Measurements from ENCODE around the gene EBF4.

The EBF4 gene

DNA sequence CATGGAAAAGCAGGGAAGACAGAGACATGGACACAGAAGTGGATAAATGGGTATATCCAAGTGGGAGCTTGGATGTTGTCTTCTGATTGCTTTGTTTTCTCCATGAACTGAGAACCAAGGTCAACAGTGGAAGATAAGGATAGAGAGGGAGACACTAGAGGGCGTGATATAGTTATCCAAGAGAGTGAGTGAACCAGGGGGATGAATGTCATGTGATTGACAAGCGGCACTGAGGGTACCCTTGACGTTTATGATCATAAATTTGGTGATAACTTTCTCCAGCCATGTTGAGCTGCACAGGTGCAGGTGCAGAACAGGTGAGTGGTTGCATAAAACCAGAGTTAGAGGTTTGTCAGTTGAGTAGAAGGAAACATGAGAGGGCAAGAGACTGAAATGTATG is 20.7 kb downstream of the EBF4 start:
- H3K4me3 ChIP-seq (ENCODE audit: low read length): no peak overlapping the region
- no peak for DNase-seq (ENCODE audit: low read depth, low spot score)
- no peaks in the 10 kb centered on the region for H3K9me3 ChIP-seq (ENCODE audit: control insufficient read depth, insufficient read depth, low read length)
- no peaks in the 10 kb centered on the region for H3K36me3 ChIP-seq (ENCODE audit: control insufficient read depth, insufficient read depth, low read length)
- peaks cover 2% of the 10 kb centered on the region; the same call in 1 of the 2 replicates for H3K4me1 ChIP-seq (ENCODE audit: control insufficient read depth, insufficient read depth, low read length)
- no CpG with 5 or more reads among the region's 3 CpGs for WGBS (ENCODE audit: insufficient coverage, insufficient read length)
- no peaks in the 10 kb centered on the region; the same call in 1 of the 2 replicates for H3K27me3 ChIP-seq (ENCODE audit: control insufficient read depth, insufficient read depth, low read length)
- H3K27ac ChIP-seq (ENCODE audit: low read length): no peak overlapping the region

GRCh38 chr20:2729251-2729713 is 36.7 kb downstream of the EBF4 start:
- no peak overlapping the region for H3K4me3 ChIP-seq (ENCODE audit: low read length)
- H3K9me3 ChIP-seq (ENCODE audit: control insufficient read depth, insufficient read depth, low read length): no peaks in the 10 kb centered on the region
- no peaks in the 10 kb centered on the region for H3K27me3 ChIP-seq (ENCODE audit: control insufficient read depth, insufficient read depth, low read length)
- DNase-seq (ENCODE audit: low read depth, low spot score): no peak
- H3K36me3 ChIP-seq (ENCODE audit: control insufficient read depth, insufficient read depth, low read length): no peaks in the 10 kb centered on the region
- no CpG with 5 or more reads among the region's 6 CpGs for WGBS (ENCODE audit: insufficient coverage, insufficient read length)
- H3K27ac ChIP-seq (ENCODE audit: low read length): no peak overlapping the region
- H3K4me1 ChIP-seq (ENCODE audit: control insufficient read depth, insufficient read depth, low read length): no peaks in the 10 kb centered on the region

- Histone ChIP-seq H3K27ac (ENCODE audit: low read length) (no peak overlapping the region), H3K36me3 (ENCODE audit: control insufficient read depth, insufficient read depth, low read length) (no peaks in the 10 kb centered on the region), H3K4me1 (ENCODE audit: control insufficient read depth, insufficient read depth, low read length) (no peaks in the 10 kb centered on the region), H3K9me3 (ENCODE audit: control insufficient read depth, insufficient read depth, low read length) (no peaks in the 10 kb centered on the region), H3K27me3 (ENCODE audit: control insufficient read depth, insufficient read depth, low read length) (no peaks in the 10 kb centered on the region), H3K4me3 (ENCODE audit: low read length) (no peak overlapping the region)
- no CpG with 5 or more reads among the region's 1 CpG for WGBS (ENCODE audit: insufficient coverage, insufficient read length)
- DNase-seq (ENCODE audit: low read depth, low spot score): no peak
These were observed 37.2 kb downstream of the EBF4 start for GRCh38 chr20:2729791-2730190.

GRCh38 chr20:2734899-2735298 is 42.3 kb downstream of the EBF4 start:
- WGBS (ENCODE audit: insufficient coverage, insufficient read length): no CpG with 5 or more reads among the region's 2 CpGs
- Histone ChIP-seq H3K9me3 (ENCODE audit: control insufficient read depth, insufficient read depth, low read length) (no peaks in the 10 kb centered on the region), H3K27ac (ENCODE audit: low read length) (no peak overlapping the region), H3K27me3 (ENCODE audit: control insufficient read depth, insufficient read depth, low read length) (no peaks in the 10 kb centered on the region), H3K4me3 (ENCODE audit: low read length) (no peak overlapping the region), H3K36me3 (ENCODE audit: control insufficient read depth, insufficient read depth, low read length) (no peaks in the 10 kb centered on the region), H3K4me1 (ENCODE audit: control insufficient read depth, insufficient read depth, low read length) (peaks cover 7% of the 10 kb centered on the region)
- no peak for DNase-seq (ENCODE audit: low read depth, low spot score)

DNA sequence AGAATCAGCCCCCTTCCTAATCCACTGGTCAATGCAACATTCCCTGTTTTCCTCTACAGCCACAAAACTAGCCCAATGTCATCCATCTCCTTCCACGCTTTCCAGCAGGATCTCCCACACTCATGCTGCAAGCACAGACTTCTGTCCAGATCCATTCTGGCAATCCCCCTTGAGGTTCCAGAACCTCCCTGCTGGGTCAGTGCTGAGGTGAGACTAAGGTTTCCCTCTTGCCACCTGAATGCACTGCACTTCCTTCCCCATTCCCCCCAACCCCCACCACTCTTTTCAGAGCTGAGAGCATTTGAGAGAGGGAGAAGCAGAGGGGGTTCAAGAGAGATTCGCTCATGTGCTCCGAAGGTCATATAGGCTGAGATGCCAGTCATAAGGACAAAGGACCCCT is 43.9 kb downstream of the EBF4 start:
- Histone ChIP-seq H3K36me3 (ENCODE audit: control insufficient read depth, insufficient read depth, low read length) (no peaks in the 10 kb centered on the region), H3K27ac (ENCODE audit: low read length) (no peak overlapping the region), H3K27me3 (ENCODE audit: control insufficient read depth, insufficient read depth, low read length) (no peaks in the 10 kb centered on the region), H3K9me3 (ENCODE audit: control insufficient read depth, insufficient read depth, low read length) (no peaks in the 10 kb centered on the region), H3K4me3 (ENCODE audit: low read length) (no peak overlapping the region), H3K4me1 (ENCODE audit: control insufficient read depth, insufficient read depth, low read length) (peaks cover 7% of the 10 kb centered on the region)
- no peak for DNase-seq (ENCODE audit: low read depth, low spot score)
- WGBS (ENCODE audit: insufficient coverage, insufficient read length): no CpG with 5 or more reads among the region's 3 CpGs

DNA sequence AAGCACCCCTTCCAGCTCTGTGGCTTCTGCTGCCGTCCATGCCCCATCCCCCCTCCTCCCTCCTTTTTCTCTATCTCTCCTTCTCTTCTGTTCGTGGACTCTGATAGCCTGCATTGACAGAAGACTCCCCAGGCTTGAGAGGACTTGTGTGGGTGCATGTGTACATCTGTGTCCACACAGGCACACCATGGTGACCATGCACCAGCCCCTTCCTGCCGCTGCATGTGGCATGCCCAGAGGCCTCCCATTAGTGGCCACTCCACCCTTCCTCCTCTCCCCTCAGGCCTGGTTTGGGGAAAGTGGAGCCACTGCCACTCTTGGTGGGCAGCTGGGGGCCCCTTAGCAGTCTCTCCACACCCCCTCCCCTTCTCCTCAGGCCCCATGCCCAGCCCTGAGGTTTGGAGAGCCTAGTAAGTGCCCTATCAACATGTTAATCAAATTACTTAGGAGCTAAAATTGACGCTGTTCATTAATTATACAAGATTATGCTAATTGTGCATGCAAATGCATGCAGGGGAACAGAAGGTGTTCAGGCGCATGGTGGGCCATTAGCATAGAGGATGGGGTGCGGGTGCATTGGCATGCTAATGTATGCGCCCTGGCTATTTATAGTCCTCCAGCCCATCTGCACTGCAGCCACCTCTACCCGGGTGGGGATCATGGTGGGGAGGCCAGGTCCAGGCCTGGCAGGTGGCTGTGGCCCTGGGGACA is 45.9 kb downstream of the EBF4 start:
- no peak overlapping the region for H3K27ac ChIP-seq (ENCODE audit: low read length)
- H3K4me1 ChIP-seq (ENCODE audit: control insufficient read depth, insufficient read depth, low read length): peaks cover 10% of the 10 kb centered on the region
- H3K9me3 ChIP-seq (ENCODE audit: control insufficient read depth, insufficient read depth, low read length): no peaks in the 10 kb centered on the region
- no peak overlapping the region for H3K4me3 ChIP-seq (ENCODE audit: low read length)
- DNase-seq (ENCODE audit: low read depth, low spot score): no peak
- no CpG with 5 or more reads among the region's 8 CpGs for WGBS (ENCODE audit: insufficient coverage, insufficient read length)
- peaks cover 4% of the 10 kb centered on the region; the same call in 1 of the 2 replicates for H3K27me3 ChIP-seq (ENCODE audit: control insufficient read depth, insufficient read depth, low read length)
- H3K36me3 ChIP-seq (ENCODE audit: control insufficient read depth, insufficient read depth, low read length): no peaks in the 10 kb centered on the region

- no peak overlapping the region for H3K4me3 ChIP-seq (ENCODE audit: low read length)
- H3K27ac ChIP-seq (ENCODE audit: low read length): no peak overlapping the region
- peaks cover 10% of the 10 kb centered on the region for H3K4me1 ChIP-seq (ENCODE audit: control insufficient read depth, insufficient read depth, low read length)
- no peak for DNase-seq (ENCODE audit: low read depth, low spot score)
- peaks cover 5% of the 10 kb centered on the region; the same call in 1 of the 2 replicates for H3K27me3 ChIP-seq (ENCODE audit: control insufficient read depth, insufficient read depth, low read length)
- H3K36me3 ChIP-seq (ENCODE audit: control insufficient read depth, insufficient read depth, low read length): no peaks in the 10 kb centered on the region
- no CpG with 5 or more reads among the region's 8 CpGs for WGBS (ENCODE audit: insufficient coverage, insufficient read length)
- no peaks in the 10 kb centered on the region for H3K9me3 ChIP-seq (ENCODE audit: control insufficient read depth, insufficient read depth, low read length)
These were observed 46.4 kb downstream of the EBF4 start for GRCh38 chr20:2739042-2739398.

- H3K4me3 ChIP-seq (ENCODE audit: low read length): no peak overlapping the region
- peaks cover 12% of the 10 kb centered on the region for H3K4me1 ChIP-seq (ENCODE audit: control insufficient read depth, insufficient read depth, low read length)
- H3K27me3 ChIP-seq (ENCODE audit: control insufficient read depth, insufficient read depth, low read length): peaks cover 5% of the 10 kb centered on the region; the same call in 1 of the 2 replicates
- WGBS (ENCODE audit: insufficient coverage, insufficient read length): no CpG with 5 or more reads among the region's 6 CpGs
- H3K36me3 ChIP-seq (ENCODE audit: control insufficient read depth, insufficient read depth, low read length): no peaks in the 10 kb centered on the region
- no peak for DNase-seq (ENCODE audit: low read depth, low spot score)
- no peaks in the 10 kb centered on the region for H3K9me3 ChIP-seq (ENCODE audit: control insufficient read depth, insufficient read depth, low read length)
- H3K27ac ChIP-seq (ENCODE audit: low read length): no peak overlapping the region
These were observed 48.1 kb downstream of the EBF4 start for GRCh38 chr20:2740702-2741101.

DNA sequence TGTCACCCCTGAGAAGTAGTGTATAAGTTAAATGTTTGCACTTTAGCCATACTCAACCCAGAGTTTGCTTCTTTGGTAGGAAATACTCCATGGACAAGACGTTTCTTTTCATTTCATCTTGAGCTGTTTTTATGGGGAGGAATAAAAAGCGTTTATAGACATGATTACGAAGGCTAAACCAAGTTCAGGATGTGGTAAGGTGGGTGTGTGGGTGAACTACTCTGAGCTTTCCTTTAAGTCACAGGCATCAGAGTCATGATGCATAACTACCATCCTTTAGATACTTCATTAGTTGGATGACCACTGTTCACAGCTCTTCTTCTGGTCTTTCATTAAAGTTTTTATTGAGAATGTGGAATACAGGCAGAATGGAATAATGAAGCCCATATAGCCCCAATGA is 48.9 kb downstream of the EBF4 start:
- no peaks in the 10 kb centered on the region for H3K36me3 ChIP-seq (ENCODE audit: control insufficient read depth, insufficient read depth, low read length)
- H3K27me3 ChIP-seq (ENCODE audit: control insufficient read depth, insufficient read depth, low read length): peaks cover 5% of the 10 kb centered on the region; the same call in 1 of the 2 replicates
- H3K4me3 ChIP-seq (ENCODE audit: low read length): no peak overlapping the region
- peaks cover 12% of the 10 kb centered on the region for H3K4me1 ChIP-seq (ENCODE audit: control insufficient read depth, insufficient read depth, low read length)
- no peak overlapping the region for H3K27ac ChIP-seq (ENCODE audit: low read length)
- DNase-seq (ENCODE audit: low read depth, low spot score): no peak
- H3K9me3 ChIP-seq (ENCODE audit: control insufficient read depth, insufficient read depth, low read length): no peaks in the 10 kb centered on the region
- no CpG with 5 or more reads among the region's 3 CpGs for WGBS (ENCODE audit: insufficient coverage, insufficient read length)

DNA sequence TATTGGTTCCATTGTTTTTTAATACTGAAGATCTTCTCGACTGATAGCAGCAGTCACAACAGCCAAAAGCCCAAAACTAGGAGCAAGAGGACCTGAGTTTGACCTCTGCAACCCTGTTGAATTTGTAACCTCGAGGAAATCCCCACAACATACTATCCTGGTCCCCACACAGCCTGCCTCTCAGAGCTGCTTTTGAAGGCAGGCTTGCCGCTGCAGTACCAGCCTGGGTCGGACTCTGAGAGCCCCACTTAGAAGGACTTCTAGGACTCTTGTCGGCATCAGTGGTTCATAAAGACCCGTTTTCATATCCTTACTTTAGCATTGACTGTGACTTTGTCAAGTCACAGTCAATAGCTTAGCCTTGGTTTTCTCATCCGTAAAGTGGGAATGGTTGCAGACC is 49.3 kb downstream of the EBF4 start:
- Histone ChIP-seq H3K4me1 (ENCODE audit: control insufficient read depth, insufficient read depth, low read length) (peaks cover 12% of the 10 kb centered on the region), H3K4me3 (ENCODE audit: low read length) (no peak overlapping the region), H3K9me3 (ENCODE audit: control insufficient read depth, insufficient read depth, low read length) (no peaks in the 10 kb centered on the region), H3K27ac (ENCODE audit: low read length) (no peak overlapping the region), H3K36me3 (ENCODE audit: control insufficient read depth, insufficient read depth, low read length) (no peaks in the 10 kb centered on the region), H3K27me3 (ENCODE audit: control insufficient read depth, insufficient read depth, low read length) (peaks cover 5% of the 10 kb centered on the region; the same call in 1 of the 2 replicates)
- no peak for DNase-seq (ENCODE audit: low read depth, low spot score)
- no CpG with 5 or more reads among the region's 7 CpGs for WGBS (ENCODE audit: insufficient coverage, insufficient read length)

- WGBS (ENCODE audit: insufficient coverage, insufficient read length): no CpG with 5 or more reads among the region's 2 CpGs
These were observed 49.9 kb downstream of the EBF4 start for GRCh38 chr20:2742431-2742830.

More at GRCh38 chr20:2742431-2742830, 49.9 kb downstream of the EBF4 start:
- peaks cover 12% of the 10 kb centered on the region for H3K4me1 ChIP-seq (ENCODE audit: control insufficient read depth, insufficient read depth, low read length)
- no peak overlapping the region for H3K27ac ChIP-seq (ENCODE audit: low read length)
- DNase-seq (ENCODE audit: low read depth, low spot score): no peak
- H3K36me3 ChIP-seq (ENCODE audit: control insufficient read depth, insufficient read depth, low read length): no peaks in the 10 kb centered on the region
- H3K4me3 ChIP-seq (ENCODE audit: low read length): no peak overlapping the region
- H3K27me3 ChIP-seq (ENCODE audit: control insufficient read depth, insufficient read depth, low read length): peaks cover 5% of the 10 kb centered on the region; the same call in 1 of the 2 replicates
- H3K9me3 ChIP-seq (ENCODE audit: control insufficient read depth, insufficient read depth, low read length): no peaks in the 10 kb centered on the region

Measured in iPS DF 6.9 (cell line).